ENCODE results near the gene TARBP2.

The TARBP2 gene

DNA sequence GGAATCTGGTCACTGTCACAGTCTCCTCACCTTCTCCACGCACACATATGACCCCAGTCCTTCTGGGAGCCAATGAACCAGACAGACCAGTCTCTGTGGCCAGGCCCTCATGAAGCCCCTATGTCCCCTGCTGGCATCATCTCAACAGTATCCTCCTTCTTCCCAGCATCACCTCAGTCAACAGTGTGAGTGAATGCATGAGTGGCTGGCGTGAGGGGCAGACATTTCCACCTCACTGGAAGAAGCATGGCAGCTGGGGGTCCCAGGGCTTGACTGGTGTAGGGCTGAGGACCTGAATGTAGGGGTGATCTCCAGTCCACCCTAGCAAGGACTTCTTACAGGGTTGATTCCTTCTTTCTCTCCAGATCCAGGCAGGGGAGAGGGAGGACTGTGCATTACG is 3.6 kb upstream of the TARBP2 start:
- no peak for DNase-seq

DNA sequence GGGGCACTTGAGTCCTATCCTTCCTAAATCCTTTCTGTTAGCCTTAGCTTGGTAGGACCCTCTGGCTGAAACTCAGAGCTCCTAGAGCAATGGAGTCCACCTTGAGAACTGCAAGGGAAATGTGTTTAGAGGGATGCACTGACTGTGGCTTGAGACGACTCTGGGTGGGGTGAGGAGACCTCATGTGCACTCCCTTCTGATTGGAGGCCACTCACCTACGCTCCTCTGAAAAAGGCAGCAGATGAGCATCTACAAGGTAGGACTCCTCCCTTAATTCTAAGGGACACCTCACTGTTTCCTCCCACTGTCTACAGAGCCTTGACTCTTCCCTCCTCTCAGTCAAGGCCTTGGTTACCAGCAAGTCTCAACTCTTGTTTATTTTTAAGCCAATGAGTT is 2.9 kb upstream of the TARBP2 start:
- no peak for DNase-seq

DNA sequence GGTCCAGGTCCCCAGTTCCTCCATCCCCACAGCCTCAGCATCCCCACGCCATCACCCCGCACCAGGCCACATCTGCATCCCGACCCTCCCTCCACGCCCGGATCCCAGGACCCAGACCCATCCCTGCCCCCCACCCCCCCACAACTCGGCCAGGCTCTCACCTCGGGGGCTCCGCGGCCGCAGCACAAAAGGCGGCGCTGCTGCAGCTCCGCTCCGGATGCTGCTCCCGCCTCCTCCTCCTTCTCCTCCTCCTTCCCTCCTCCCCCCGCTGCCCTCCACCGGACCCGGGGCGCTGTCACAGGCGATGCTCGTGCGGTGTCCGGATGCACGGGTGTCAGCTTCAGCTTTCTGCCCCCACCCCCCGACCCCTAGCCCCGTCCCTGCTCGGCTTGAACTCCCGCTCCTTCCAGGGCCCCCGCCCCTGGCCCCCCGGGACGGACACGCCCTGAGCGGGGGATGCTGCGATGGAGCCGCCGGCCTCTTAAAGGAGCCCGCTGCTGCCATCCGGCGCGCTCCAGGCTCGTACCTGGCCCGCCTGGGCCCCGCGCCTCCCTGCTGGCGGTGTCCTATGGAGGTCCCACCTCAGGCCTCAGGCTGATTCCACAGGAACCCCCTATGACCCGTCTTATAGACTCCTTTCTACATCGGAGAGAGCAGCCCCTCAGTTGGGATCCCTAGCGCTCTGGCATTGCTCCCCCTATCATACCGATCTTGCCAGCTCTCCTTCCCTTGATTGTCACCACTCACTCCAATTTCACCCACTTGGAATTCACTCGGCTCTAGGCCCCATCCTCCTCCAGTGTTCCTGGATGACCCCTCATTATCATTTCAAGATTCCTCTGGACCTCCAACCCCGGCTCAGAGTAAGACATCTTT is 1.6 kb upstream of the TARBP2 start, which contains the start of gene MAP3K12:
Gene MAP3K12, minus strand, starts transcription at position 193 of the 876 bp plus-strand sequence. CDS start 12,067 bp downstream, outside the sequence.
- no peak for DNase-seq

DNA sequence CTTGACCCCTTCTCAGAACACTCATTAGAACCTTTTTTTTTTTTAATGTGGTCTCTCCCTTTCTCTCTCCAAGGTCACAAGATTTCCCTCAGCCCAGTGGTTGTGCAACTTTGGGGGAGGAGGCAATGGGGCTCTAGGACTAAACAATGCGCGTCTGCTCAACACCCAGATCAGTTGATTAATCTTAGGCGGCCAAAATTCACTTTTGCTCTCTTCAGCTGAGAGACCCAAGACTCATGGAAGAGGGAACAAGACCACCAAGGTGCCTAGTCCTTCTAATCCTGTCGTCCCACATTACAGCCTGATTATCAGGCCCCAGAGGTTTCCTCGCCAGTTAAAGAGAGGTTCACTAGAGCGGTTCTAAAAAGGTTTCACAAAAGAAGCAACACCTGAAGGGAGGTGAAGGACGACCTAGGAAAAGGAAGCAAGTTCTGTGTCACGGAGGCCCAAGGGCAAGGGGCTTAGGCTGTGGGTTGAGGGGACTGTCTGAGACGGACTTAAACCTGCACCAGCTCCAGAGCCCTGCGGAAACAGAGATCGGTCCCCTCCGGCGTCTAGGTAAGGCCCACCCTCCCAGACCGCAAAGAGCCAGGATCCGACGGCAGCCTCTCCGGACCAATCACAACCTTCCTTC is 824 bp upstream of the TARBP2 start:
- DNase-seq, result no peak

DNA sequence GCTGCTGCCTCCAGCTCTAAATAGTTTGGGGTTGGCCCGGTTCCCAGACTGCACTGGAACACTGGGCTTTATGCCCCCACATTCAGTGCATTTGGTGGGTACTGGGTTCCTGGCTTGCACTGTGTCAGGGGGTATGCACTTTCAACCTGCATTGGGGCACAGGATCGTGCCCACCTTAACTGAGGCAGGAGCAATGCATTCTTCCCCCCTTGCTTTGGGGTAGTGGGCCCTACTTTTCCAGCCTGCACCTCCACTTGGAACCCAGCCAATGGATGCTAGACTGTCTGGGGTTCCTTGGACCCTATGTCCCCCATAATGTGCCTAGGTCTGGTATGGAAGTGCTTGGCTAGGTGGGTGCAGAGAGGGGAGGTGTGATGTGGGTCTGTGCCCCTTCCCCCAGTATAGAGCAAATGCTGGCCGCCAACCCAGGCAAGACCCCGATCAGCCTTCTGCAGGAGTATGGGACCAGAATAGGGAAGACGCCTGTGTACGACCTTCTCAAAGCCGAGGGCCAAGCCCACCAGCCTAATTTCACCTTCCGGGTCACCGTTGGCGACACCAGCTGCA is 615 bp downstream of the TARBP2 start:
- DNase-seq, result no peak

DNA sequence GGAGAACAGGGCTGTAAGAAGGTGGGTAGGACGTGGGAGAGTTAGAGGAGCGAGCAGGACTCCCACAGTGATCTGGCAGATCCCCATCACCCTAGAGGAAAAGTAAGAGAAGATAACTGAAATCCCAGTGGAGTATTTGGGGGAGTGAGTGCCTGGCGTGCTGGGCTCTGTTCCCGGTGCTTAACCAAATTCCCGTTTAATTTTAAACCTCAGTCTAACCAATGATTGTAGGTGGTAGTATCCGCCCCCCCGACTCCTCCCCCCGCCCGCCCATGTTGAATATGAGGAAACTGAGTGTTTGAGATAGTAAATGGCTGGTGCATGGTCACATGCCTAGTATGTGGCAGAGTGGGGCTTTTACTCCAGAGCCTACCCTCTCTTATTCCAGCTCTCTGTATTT is 1.2 kb downstream of the TARBP2 start:
- no peak for DNase-seq

DNA sequence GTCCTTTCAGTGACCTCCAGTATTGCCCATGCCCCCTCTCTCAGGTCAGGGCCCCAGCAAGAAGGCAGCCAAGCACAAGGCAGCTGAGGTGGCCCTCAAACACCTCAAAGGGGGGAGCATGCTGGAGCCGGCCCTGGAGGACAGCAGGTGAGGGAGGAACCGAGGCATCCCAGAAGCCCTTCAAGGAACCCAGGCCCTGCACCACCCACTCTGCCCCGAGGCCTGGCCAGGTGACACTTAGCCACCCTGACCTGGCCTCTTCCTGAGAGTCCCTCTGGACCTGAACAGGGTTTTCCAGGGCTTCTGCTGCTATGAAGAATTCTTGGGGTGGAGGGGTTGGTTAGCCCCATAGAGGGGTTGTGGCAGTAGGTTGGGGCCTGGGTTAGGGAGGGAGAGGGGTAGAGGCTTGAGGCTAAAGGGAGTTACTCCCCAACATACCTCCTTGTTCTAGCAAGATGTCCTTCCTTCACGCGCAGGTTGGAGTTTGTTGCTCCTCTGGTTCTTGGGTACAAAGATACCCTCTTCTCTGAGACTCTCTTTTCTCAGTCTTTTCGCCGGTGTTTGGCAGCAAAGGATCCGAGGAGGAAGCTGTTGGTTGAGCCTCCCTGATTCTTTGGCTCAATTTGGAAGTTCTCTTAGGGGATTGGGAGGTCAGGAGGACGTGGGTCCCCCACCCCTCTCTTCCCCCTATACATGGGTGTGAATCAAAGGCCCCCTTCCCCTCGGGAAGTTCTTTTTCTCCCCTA is 2.1 kb downstream of the TARBP2 start:
- no peak for DNase-seq

DNA sequence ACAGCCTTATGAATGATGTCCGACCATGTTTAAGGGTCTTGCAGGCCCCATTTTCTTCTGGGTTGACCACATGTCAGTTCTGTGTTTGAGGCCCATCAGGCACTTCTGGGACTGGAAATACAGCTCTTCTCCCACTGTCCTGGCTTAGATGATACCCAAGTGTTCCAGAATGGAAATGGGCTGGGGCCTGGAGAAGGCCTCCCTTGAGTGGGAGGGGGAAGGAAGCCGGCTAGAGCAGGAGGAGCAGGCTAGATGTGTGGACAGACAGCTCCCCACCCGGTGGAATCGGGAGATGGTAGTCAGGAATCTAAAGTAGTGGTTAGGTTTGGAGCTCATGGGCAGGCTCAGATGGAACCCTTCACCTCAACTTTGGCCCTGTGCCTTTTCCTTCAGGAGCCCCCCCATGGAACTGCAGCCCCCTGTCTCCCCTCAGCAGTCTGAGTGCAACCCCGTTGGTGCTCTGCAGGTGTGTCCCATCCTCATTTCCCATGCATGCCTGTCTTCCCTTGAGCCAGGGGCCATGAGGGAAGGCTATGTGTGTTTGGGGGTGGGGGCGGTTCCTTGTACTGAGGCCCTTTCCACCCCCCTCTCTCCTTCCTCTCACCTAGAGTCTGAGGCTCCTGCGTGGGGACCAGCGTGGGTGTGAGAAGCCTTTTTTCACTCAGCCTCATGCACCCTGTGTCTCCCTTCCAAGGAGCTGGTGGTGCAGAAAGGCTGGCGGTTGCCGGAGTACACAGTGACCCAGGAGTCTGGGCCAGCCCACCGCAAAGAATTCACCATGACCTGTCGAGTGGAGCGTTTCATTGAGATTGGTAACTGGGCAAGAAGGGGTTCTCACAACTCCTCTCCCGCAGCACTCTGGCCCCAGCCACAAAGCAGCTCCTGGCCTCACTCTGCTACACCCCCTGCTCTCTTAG is 3.2 kb downstream of the TARBP2 start:
- no peak for DNase-seq

DNA sequence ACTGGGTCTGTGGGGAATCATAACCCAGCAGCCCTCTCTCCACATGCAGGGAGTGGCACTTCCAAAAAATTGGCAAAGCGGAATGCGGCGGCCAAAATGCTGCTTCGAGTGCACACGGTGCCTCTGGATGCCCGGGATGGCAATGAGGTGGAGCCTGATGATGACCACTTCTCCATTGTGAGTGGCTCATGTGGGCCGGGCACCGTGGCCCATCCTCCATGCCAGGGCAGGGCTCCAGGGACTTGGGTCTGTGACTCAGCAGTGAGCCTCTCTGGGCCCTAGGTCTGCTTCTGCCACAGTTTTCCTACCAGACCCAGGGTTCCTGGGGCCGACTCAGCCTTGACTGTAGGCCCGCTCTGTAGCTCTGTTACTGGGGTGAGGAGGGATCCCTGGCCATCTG is 4.0 kb downstream of the TARBP2 start:
- no peak for DNase-seq

DNA sequence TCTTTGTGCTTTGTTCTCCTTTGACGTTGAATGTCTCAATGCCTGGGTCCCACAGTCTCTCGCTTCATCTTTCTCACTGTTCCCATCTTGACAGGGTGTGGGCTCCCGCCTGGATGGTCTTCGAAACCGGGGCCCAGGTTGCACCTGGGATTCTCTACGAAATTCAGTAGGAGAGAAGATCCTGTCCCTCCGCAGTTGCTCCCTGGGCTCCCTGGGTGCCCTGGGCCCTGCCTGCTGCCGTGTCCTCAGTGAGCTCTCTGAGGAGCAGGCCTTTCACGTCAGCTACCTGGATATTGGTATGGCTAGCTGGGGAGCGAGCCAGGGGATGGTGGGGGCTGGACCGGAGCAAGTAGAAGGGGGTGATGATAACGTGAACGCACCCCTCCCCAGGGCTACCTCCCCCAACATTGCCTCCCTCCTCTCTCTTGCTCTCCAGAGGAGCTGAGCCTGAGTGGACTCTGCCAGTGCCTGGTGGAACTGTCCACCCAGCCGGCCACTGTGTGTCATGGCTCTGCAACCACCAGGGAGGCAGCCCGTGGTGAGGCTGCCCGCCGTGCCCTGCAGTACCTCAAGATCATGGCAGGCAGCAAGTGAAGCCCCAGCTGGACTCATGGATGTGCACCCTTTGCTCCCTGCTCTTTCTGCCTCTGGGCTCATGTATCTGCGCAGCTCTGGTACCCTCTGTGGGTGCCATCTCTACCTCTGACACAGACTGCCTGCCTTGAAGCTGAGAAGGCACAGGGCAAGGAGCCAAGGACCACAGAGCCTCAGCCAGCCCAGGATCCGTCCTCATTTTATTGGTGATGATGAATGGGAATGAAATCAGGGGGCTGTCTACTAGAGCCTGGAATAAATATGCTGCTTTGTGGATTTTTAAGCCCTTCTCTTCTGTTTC is 4.7 kb downstream of the TARBP2 start:
- no peak for DNase-seq

DNA sequence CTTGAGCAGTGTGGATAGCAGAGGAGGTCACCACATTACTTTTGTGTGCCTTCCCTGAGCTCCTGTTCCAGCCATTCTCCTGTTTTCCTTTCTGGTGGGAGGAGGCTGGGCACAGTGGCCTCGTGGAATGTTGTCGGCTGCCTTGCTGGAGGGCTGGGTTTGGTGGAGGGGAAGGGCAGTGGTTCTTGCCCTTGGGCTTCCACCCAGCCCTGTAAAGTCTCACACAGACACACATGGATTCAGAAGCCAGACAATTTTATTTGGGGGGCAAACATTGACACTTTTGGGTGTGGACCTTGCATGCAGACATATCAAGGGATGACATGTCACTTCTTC is 5.3 kb downstream of the TARBP2 start:
- DNase-seq, result no peak

DNA sequence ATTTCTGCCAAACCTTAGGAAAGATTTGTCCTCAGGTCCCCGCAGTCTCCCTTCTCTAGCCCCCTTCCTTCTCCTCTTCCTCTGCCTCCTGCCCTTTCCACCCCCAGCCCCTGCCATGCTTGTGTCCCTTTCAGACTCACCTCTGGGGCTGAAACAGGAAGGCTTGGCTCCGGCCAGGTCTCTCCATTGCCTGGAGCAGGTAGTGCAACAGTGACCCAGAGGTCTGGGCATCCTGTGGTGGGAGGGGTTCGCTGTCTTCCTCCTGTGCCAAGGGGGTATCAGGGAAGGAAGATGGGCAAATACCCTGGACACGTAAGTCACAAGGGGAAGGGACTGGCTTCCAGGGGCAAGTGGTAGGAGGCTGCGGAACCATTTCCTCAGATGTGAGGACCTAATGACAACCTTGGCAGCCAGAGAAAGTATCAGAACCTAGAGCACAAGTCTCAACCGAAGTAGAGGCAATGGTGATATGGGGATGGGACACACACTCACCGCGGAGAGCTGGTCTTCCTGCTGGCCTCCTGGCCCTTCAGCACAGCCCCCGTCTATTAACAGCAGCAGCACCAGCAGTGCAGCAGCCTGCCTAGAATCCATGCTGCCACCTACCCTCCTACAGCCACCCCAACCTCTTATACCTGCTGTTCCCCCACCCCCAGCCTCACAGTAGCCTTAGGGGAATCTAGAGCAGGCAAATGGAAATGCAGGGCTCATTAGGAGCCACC is 6.0 kb downstream of the TARBP2 start, which contains the start of gene NPFF:
Gene NPFF, minus strand, starts transcription at position 604 of the 722 bp plus-strand sequence. Its CDS starts 10 bp downstream, at position 594.
- no peak for DNase-seq

DNA sequence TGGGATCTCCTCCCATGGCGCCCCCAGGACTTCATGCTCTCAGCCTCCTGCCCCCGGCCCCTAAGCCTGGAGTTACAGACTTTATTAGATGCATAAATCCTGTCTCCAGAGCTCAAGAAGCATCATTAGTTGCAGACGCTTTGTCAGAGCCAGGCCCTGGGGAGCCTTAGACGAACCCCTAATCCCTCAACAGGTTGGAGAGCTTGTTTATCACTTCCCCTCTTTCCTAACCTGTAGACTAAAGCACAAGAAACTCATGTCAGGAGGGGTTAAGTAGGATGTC is 6.5 kb downstream of the TARBP2 start:
- no peak for DNase-seq

DNA sequence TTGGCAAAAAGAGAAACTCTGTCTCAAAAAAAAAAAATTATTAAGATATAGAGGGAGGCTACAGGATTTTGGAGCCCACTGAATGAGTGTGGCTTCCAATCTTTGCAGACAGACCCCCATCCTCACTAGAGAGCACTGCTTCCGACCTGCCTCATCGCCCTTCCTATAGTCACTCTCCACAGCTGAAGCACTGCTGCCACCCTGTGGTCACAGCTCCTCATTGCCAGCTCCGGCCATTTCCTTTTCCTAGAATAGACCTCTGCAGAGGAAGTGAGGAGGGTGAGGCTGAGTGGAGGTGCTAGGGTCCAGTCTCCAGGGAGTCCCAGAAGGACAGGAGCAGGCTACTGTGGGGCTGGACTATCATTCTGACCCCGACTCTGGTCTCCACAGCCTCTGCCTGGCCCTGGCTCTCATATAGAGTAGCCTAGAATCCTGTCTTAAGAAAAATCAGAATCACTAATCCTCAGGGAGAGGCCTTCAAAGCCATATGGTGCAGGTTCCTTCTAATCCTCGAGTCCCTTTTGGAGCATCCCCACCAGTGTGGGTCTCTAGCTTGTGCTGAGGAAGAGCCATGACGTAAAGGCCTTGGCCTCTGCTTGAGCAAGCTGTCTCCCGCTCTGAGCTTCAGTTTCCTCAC is 7.6 kb downstream of the TARBP2 start:
- peak; percentile 76 for DNase-seq

DNA sequence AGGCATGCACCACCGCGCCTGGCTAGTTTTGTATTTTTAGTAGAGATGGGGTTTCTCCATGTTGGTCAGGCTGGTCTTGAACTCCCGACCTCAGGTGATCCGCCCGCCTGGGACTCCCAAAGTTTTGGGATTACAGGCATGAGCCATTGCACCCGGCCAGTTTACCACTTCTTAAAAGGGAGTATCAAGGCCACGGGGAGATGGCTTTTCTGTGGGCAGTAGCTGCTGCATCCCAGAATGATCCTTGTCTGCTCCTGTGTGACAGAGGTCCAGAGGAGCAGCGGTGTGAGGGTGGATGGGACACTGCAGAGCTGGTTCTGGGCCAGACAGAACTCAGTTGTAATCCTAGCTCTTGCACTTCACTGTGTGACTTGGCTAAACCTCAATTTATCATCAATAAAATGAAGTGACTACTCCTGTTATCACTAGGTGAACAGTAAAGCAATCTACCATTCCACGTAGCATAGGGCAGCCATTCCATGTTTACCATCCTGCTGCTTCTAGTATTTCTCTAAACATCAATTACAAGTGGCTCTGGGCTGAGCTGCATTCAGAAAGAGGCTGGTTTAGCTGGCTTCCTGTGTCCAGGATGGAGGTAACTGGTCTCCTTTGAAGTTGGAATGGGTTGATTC is 9.2 kb downstream of the TARBP2 start:
- no peak for DNase-seq

DNA sequence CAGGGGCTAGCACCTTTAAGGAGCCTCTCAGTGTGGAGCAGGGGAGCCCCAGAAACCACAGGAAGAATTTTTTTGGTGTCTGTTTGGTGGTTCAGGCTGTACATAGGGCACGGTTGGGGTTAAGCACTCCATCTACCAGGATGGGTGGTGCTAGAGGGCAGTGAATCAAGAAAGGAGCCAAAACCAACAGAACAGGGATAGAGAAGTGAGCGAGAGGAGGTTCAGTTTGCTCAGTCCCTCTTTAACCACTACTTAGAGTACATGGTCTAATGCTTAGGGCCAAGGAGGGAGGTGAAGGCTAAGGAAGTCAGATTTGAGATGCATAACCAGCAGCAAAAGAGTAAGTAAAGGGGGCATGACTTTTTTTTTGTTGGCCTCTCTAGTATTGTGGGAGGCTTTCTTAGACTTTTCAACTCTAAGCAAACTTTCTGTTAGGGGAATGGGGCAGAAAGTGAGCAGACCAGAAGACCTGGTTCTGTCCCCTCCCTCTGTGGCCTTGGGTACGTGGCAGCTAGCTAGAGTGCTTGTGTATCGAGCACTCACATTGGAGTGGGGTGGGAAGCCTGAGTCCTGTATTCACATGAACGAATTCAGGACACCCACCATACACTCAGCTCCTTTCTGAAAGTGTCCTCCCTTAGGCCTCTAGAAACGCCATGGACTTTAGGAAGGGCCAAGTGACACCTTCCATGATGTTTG is 12.8 kb downstream of the TARBP2 start:
- no peak for DNase-seq

DNA sequence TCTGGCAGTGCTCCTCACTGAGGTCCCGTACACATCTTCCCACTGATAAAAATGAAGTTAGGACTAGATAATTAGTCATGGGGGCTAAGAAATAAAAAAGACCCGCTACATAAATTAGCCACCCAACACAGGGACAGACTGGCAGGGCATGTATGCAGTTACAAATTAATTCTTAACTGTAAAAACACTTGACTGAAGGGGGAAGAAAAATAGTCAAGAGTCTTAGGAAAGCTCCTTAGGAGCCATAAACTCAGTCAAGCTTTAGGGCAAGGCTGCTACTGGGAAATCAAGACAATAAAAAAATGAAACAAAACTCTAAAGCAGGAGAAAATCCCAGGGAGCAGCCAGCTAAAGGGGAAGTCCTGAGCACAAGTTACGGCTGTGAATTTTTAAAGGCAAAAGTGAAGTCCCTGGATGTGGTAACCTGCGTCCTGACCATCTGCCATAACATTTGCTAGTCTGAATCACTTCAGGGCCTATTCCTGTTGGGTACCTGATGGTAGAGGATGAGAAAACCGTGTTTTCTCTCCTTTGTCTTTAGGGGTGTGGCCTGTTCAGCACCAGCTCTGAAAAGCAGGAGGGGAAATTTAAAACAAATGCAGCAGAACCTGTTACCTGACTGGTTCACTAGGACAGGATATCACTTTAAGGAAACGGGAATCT is 13.7 kb downstream of the TARBP2 start:
- no peak for DNase-seq

DNA sequence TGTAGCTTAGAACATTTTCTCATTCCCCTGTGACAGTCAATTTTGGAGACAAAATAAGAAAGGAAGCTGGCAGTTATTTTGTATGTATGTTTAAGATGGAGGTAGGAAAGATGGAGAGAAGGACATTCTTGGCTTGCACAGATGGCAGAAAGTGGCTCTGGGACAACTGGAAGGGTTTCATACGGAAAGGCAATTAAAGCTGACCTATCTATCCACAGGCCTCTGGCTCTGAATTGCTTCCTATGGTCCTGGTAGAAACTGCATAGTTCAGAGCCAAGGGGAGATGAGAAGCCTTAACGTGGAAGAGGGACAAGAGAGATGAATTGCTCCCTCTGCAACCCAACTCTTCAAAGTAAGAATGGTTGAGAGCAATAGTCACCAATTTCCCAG is 14.2 kb downstream of the TARBP2 start:
- no peak for DNase-seq

Data from NCI-H2107 (cell line).